Vagina (tissue), 2 donors: ENCODE measurements around the gene SVEP1.

Experiments
- POLR2A ChIP-seq, 2 donors: fragments of 450-650 bp; IDR thresholded peaks; one replicate each; pipeline ENCODE4 v1.6.1; 2017; ENCODE audit warnings: antibody characterized with exemption in 2 of 2, mild to moderate bottlenecking in 2 of 2, moderate library complexity in 2 of 2
- POLR2AphosphoS5 ChIP-seq, 2 donors: sonication (generic); formaldehyde crosslinking; IDR thresholded peaks; one replicate each; pipeline ENCODE4 v1.9.0; 2017; ENCODE audit warnings: antibody characterized with exemption in 2 of 2, mild to moderate bottlenecking in 2 of 2, low read depth in 1 of 2; ENCODE audit not compliant: insufficient read depth in 1 of 2
- TF ChIP-seq, protein P1 (sequence below), 3 experiments: fragments of 450-650 bp in 2 of 3; fragments of 200-600 bp in 1 of 3; sonication (generic) in 1 of 3; IDR thresholded peaks; one replicate each; pipeline ENCODE4 v1.5.1; 2017 to 2019; ENCODE audit warnings: antibody characterized with exemption in 3 of 3, mild to moderate bottlenecking in 2 of 3, moderate library complexity in 2 of 3

DNA sequence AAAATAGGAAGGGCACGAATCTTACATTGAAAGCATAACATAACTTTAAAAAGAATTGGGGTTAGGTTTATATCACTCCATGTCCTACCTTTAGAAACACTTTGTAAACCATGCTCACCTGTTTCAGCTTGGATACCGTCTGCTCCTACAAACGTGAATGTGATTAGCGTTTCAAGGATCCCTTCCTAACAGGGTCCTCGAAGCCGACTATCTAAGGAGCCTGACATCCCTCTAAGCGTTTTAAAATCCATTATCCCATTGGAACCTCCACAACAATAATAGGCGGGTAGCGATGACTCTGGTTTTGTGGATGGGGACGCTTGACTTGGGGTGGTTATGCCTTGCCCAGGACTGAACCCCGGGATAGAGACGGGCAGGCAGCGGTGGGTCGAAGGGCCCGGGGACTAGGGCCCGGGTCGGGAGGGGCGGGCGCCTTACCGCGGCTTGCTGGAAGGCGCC lies 937 bp downstream of the SVEP1 start:
- TF ChIP-seq, protein P1, sequence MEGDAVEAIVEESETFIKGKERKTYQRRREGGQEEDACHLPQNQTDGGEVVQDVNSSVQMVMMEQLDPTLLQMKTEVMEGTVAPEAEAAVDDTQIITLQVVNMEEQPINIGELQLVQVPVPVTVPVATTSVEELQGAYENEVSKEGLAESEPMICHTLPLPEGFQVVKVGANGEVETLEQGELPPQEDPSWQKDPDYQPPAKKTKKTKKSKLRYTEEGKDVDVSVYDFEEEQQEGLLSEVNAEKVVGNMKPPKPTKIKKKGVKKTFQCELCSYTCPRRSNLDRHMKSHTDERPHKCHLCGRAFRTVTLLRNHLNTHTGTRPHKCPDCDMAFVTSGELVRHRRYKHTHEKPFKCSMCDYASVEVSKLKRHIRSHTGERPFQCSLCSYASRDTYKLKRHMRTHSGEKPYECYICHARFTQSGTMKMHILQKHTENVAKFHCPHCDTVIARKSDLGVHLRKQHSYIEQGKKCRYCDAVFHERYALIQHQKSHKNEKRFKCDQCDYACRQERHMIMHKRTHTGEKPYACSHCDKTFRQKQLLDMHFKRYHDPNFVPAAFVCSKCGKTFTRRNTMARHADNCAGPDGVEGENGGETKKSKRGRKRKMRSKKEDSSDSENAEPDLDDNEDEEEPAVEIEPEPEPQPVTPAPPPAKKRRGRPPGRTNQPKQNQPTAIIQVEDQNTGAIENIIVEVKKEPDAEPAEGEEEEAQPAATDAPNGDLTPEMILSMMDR (IDR thresholded peaks at IDR 0.05), result no peak
- TF ChIP-seq POLR2A (IDR thresholded peaks at IDR 0.05), result no peak
- no peak for TF ChIP-seq POLR2AphosphoS5 (IDR thresholded peaks at IDR 0.05; ENCODE audit: insufficient read depth in 1 of 2, low read depth in 1 of 2)
